Adrenal gland (tissue), 12 donors: ENCODE measurements around the gene COMMD1. TPM values are rescaled to one million over a fixed set of nuclear protein-coding genes. Genes with fewer than 3 reads are reported as not detected.
A peak's percentile ranks its signal among the peaks of the same experiment; 100 is the strongest.

Source experiments
- DNase-seq, 7 donors: peaks; one replicate each; pipeline ENCODE4 v3.0.0-alpha.2; 2019 to 2020
- H3K27ac ChIP-seq, 5 donors: fragments of 200-600 bp; sonication (generic) in 4 of 5; 1 replicate in 3 of 5; 2 replicates in 2 of 5; pipeline versions ENCODE4 v1.5.1 to v1.8.0; 2016 to 2020; ENCODE audit warnings: mild to moderate bottlenecking in 1 of 5
- H3K27me3 ChIP-seq: fragments of 200-600 bp; 2 replicates; pipeline ENCODE4 v1.8.0; 2021
- H3K36me3 ChIP-seq, 2 donors: fragments of 200-600 bp; replicated peaks in 1 of 2; 1 replicate in 1 of 2; 2 replicates in 1 of 2; pipeline versions ENCODE4 v1.5.1 to v1.8.0; 2018 to 2022
- H3K4me1 ChIP-seq, 2 donors: fragments of 200-600 bp; replicated peaks in 1 of 2; 1 replicate in 1 of 2; 2 replicates in 1 of 2; pipeline versions ENCODE4 v1.5.1 to v1.8.0; 2018 to 2021
- H3K4me3 ChIP-seq, 4 donors: fragments of 200-600 bp; sonication (generic) in 3 of 4; one replicate each; pipeline ENCODE4 v1.5.1; 2016 to 2018
- H3K9me3 ChIP-seq, 3 donors: fragments of 200-600 bp; sonication (generic) in 1 of 3; replicated peaks in 1 of 3; 1 replicate in 2 of 3; 2 replicates in 1 of 3; pipeline versions ENCODE4 v1.5.1 to v1.8.0; 2016 to 2021
- CTCF ChIP-seq, 6 experiments: fragments of 450-650 bp in 4 of 6; fragments of 200-600 bp in 2 of 6; sonication (generic) in 1 of 6; IDR thresholded peaks; 1 replicate in 5 of 6; 2 replicates in 1 of 6; pipeline versions ENCODE4 v1.5.1 to v1.8.0; 2016 to 2021; ENCODE audit warnings: antibody characterized with exemption in 6 of 6, mild to moderate bottlenecking in 2 of 6, moderate library complexity in 1 of 6
- POLR2A ChIP-seq, 2 donors: fragments of 450-650 bp; IDR thresholded peaks; one replicate each; pipeline ENCODE4 v1.6.1; 2017; ENCODE audit warnings: antibody characterized with exemption in 2 of 2, mild to moderate bottlenecking in 2 of 2, moderate library complexity in 1 of 2
- WGBS, 4 donors: extraction: QIAGEN DNeasy Blood & Tissue Kit in 2 of 4; methylation state at CpG; one replicate each; pipeline versions ENCODE4 v1.1.5 to v1.1.7; 2013 to 2017; 5-methylcytosine and 5-hydroxymethylcytosine counted together
- intact Hi-C, 2 donors: fragments of 100-400 bp; cut with DNase I; formaldehyde crosslinking; loops; one replicate each; pipeline versions ENCODE4 v1.14.1 to v1.15.0; 2022 to 2023
- polyA plus RNA-seq, 3 donors: library from polyadenylated mRNA; stranded (reverse); fragments of 200-250 nt in 2 of 3; fragments of 350-450 nt in 1 of 3; fragmentation: Illumina TruSeq in 1 of 3; extraction: RNeasy Lipid Tissue Mini Kit (QIAGEN cat#74804) in 1 of 3; gene quantifications; one replicate each; pipeline ENCODE4 v1.2.3, GENCODE V29; 2013 to 2014
- total RNA-seq, 9 donors: library from RNA; depleted of rRNA in 4 of 9; stranded (reverse); fragments of >200 nt in 4 of 9; fragments of 120-200 nt in 1 of 9; fragmentation: NEBNext Ultra II Directional in 1 of 9; extraction: Animal tissue kit (Norgen Biotek cat#: 25700) in 1 of 9; gene quantifications; one replicate each; pipeline versions ENCODE4 v1.1.0 to v1.2.4, GENCODE V29; 2013 to 2023
- donor health status: healthy with polysubstance abuse.
- donor health status: Bipolar disorder and iron deficiency.
- donor health status: DM: yes; HTN: yes; CAD: no.
- donor health status: DM: no; HTN: no; CAD: no.
- donor health status: DM: no; HTN: no; CAD: no.
- donor health status: DM: yes; HTN: yes; CAD: no.

COMMD1 gene
- total and polyA plus RNA-seq, 12 donors = 35.5 to 89.9 (median 55.4) TPM

- no peaks in the 10 kb centered on the region for H3K9me3 ChIP-seq
- WGBS, 4 donors = 65 to 75% (median 71%) methylated on average over 5 of the region's 5 CpGs
Observed at GRCh38 chr2:61962095-61962984, 56.9 kb downstream of the COMMD1 start.

GRCh38 chr2:61966087-61966727 is 60.7 kb downstream of the COMMD1 start:
- H3K9me3 ChIP-seq = no peaks in the 10 kb centered on the region
- peak overlapping the region in 2 of 5 donors; percentile 15 to 32 for H3K27ac ChIP-seq
- TF ChIP-seq POLR2A (IDR thresholded peaks at IDR 0.05) = no peak
- TF ChIP-seq CTCF (IDR thresholded peaks at IDR 0.05) = peak in 2 of 6 experiments; percentile 4 to 24
- peak in 1 of 7 donors; percentile 22 for DNase-seq
- H3K4me3 ChIP-seq = no peak overlapping the region
- 65 to 80% (median 74%) methylated on average over 2 of the region's 2 CpGs for WGBS, 4 donors
- H3K4me1 ChIP-seq = peaks cover 5 to 27% of the 10 kb centered on the region in 2 donors
- no peaks in the 10 kb centered on the region for H3K27me3 ChIP-seq
- no peaks in the 10 kb centered on the region for H3K36me3 ChIP-seq
- intact Hi-C loops = no loop called here

More at GRCh38 chr2:61962095-61962984, 56.9 kb downstream of the COMMD1 start:
- no peak for TF ChIP-seq POLR2A (IDR thresholded peaks at IDR 0.05)
- no peak for DNase-seq
- H3K4me1 ChIP-seq = peaks cover 5 to 6% of the 10 kb centered on the region in 2 donors
- H3K27ac ChIP-seq = peak overlapping the region in 1 of 5 donors; percentile 31
- no peaks in the 10 kb centered on the region for H3K36me3 ChIP-seq
- intact Hi-C loops = no loop called here
- no peak overlapping the region for H3K4me3 ChIP-seq
- H3K27me3 ChIP-seq = no peaks in the 10 kb centered on the region

- Histone ChIP-seq H3K36me3 (no peaks in the 10 kb centered on the region), H3K27ac (no peak overlapping the region), H3K4me3 (no peak overlapping the region), H3K4me1 (peaks cover 3 to 27% of the 10 kb centered on the region in 2 donors), H3K9me3 (no peaks in the 10 kb centered on the region), H3K27me3 (no peaks in the 10 kb centered on the region)
- intact Hi-C loops = no loop called here
- 71 to 83% (median 80%) methylated on average over 1 of the region's 1 CpG for WGBS, 4 donors
- no peak for DNase-seq
- TF ChIP-seq CTCF (IDR thresholded peaks at IDR 0.05) (no peak), POLR2A (IDR thresholded peaks at IDR 0.05) (no peak)
Observed at GRCh38 chr2:61967262-61967661, 61.8 kb downstream of the COMMD1 start.

GRCh38 chr2:61969376-61969775 is 63.9 kb downstream of the COMMD1 start:
- Histone ChIP-seq H3K27ac (no peak overlapping the region), H3K4me1 (peaks cover 0 to 27% of the 10 kb centered on the region in 2 donors), H3K9me3 (no peaks in the 10 kb centered on the region), H3K36me3 (no peaks in the 10 kb centered on the region), H3K27me3 (no peaks in the 10 kb centered on the region), H3K4me3 (no peak overlapping the region)
- intact Hi-C loops = no loop called here
- WGBS, 4 donors = 41 to 50% (median 43%) methylated on average over 1 of the region's 1 CpG
- no peak for DNase-seq
- TF ChIP-seq CTCF (IDR thresholded peaks at IDR 0.05) (no peak), POLR2A (IDR thresholded peaks at IDR 0.05) (no peak)
